AG09309 (cell line): ENCODE data around the gene EDC3.

ENCODE experiments used
- DNase-seq: peaks from one replicate; pipeline ENCODE4 v3.0.0-alpha.2; 2010; ENCODE audit warnings: low read depth
- H3K4me3 ChIP-seq: 2 replicates; pipeline ENCODE4 v1.5.1; 2011; ENCODE audit warnings: mild to moderate bottlenecking, low read depth, low read length, moderate library complexity; ENCODE audit not compliant: control insufficient read depth
- TF ChIP-seq, protein P1 (sequence below): IDR thresholded peaks from 2 replicates; pipeline ENCODE4 v1.5.1; 2011; ENCODE audit warnings: mild to moderate bottlenecking, low read depth, low read length, inconsistent platforms; ENCODE audit not compliant: insufficient read depth, control insufficient read depth; ENCODE audit errors: missing control alignments

The EDC3 gene

DNA sequence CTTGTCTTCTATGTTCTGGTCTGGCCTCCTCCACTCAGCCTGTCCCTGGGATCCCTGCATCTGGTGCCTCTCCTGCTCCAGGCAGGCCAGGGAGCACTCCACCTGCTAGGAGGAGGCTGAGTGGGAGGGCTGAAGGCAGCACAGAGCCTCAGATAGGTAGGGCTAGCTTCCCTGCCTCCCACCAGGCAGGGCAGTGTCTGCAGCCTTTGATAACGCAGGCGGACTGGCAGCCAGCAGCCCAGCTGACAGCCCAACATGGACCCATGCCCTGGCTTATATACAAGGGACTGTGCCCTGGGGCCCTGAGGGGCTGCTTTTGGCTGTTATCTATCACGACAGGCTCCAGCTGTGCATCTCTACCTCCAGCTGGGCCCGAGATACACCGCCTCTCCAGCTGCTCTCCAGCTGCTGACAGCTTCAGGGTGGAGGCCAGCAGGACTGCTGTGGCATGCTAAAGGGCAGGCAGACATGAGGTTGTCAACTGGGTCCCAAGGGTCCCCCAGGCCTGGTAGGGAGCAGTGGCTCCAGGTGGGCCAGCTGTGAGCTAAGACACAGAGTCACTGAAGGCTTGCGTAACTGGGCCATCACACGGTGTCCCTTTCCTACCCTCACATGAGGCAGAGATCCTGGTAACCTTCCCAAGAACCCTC is 85.4 kb downstream of the EDC3 start:
- TF ChIP-seq, protein P1, sequence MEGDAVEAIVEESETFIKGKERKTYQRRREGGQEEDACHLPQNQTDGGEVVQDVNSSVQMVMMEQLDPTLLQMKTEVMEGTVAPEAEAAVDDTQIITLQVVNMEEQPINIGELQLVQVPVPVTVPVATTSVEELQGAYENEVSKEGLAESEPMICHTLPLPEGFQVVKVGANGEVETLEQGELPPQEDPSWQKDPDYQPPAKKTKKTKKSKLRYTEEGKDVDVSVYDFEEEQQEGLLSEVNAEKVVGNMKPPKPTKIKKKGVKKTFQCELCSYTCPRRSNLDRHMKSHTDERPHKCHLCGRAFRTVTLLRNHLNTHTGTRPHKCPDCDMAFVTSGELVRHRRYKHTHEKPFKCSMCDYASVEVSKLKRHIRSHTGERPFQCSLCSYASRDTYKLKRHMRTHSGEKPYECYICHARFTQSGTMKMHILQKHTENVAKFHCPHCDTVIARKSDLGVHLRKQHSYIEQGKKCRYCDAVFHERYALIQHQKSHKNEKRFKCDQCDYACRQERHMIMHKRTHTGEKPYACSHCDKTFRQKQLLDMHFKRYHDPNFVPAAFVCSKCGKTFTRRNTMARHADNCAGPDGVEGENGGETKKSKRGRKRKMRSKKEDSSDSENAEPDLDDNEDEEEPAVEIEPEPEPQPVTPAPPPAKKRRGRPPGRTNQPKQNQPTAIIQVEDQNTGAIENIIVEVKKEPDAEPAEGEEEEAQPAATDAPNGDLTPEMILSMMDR, result no peak
- DNase-seq, result no peak
- no peak overlapping the region for H3K4me3 ChIP-seq

DNA sequence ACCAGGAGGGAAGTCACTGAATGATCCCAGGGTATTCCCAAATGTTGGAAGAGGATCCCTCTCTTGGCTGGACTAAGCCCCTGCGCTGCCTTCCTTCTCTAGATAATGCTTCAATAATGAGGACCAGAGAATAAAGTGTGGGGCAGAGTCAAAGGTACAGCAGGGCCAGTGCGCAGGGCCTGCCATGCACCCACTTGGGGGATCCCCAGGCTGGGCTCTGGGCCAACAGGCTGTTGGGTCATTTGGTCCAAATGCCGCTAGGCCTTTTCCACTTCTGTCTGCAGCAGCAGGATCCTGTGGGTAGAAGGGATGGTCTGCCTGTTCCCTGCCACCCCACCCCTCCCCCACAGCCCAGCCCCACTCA is 85.9 kb downstream of the EDC3 start:
- DNase-seq, result no peak
- TF ChIP-seq, protein P1, result no peak
- H3K4me3 ChIP-seq, result no peak overlapping the region

DNA sequence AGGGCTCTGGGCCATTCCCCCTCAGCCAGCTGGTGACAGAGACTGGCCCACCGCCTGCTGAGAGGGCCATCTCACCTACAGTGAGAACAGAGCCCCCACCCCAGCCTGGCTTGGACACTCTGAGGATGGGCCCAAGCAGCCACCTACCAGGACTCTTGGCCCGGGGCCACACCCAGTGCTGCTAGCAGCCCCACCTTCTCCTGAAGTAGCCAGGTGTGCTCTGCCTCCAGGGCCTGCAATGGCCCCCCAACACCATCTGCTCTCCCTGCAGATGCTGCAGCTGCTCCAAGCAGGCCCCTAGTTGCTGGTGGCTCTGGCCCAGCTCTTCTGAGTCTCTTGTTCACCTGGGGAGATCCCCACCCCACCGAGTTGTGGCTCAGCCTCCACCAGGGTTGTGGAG is 87.0 kb downstream of the EDC3 start:
- no peak for DNase-seq
- TF ChIP-seq, protein P1, result no peak
- no peak overlapping the region for H3K4me3 ChIP-seq

DNA sequence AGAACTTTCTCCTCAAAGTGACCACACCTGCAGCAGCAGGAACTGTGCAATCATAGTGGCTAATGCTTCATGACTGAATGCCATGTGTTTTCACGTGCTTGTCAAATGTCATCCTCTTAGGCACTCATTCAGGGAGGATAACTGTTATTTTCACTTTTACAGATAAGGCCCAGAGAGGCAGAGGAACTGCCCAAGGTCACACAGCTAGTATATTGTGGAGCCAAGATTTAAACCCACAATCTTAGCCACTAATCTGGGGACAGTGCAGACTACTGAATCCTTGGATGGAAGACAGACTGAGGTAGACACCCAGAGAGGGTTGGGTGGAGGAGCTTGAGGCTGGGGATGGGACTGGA is 90.1 kb downstream of the EDC3 start:
- TF ChIP-seq, protein P1, result no peak
- no peak for DNase-seq

GRCh38 chr15:74604983-74605794 is 90.6 kb downstream of the EDC3 start:
- DNase-seq, result no peak
- TF ChIP-seq, protein P1, result no peak
- no peak overlapping the region for H3K4me3 ChIP-seq

More for the DNA sequence above, 90.1 kb downstream of the EDC3 start:
- H3K4me3 ChIP-seq, result no peak overlapping the region

DNA sequence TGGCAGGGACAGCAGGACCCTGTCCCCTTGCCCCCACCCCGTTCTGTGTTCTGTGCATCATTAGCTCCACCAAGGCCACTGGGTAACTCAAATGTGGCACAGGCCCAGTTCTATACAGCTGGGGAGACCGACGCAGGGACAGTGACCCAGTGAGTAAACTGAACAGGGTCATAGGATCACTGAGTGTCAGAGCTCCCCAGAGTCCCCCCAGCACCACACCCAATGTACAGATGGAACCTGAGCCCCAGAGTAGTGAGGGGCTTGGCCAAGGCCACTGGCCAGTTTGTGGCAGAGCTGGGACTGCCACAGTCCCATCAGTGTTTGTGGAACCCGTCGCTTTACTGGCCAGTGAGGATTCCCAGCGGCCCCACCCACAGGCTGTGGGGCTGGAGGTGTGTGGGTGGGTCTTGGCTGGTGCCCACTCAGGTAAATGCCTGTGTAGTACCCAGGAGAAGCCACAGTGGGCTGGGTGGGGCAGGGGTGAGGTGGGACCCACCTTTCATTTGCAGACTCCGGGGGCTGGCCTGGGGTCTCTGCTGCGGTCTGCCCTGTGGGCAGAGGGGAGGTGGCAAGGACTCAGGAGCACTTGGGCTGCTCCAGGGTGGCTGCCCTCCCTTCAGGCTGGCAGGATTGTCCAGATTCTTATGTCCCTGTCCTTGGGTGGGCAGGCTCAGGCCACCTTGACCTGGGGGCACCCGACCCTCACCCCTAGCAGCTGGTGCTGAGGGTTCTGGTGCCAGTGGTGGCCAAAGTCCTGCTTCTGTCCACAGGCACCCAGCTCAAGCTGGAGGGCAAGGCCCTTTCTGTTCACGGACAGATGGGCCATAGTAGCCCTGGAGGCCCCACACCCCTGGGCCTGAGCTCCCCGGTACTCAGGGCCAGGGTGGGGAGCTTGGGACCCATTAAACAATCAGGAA is 91.8 kb downstream of the EDC3 start:
- DNase-seq, result no peak
- TF ChIP-seq, protein P1, result no peak
- H3K4me3 ChIP-seq, result no peak overlapping the region
